IMR-90 (cell line): ENCODE results near the gene CTNNAL1. TPM values are rescaled to one million over a fixed set of nuclear protein-coding genes. Genes with fewer than 3 reads are reported as not detected.

Experiments used
- ATAC-seq: fragments of 200-7000 bp; cut with Tn5 transposase; 2 replicates; pipeline ENCODE4 v1.9.1; 2020; ENCODE audit warnings: low read depth, mild to moderate bottlenecking, moderate library complexity
- BruUV-seq: library from RNA; stranded (reverse); fragments of 400-500 nt; replicated peaks from 2 replicates; lab custom pipeline; 2021; lab: Mats Ljungman, UMichigan
- CTCF ChIA-PET: fragments of 300-600 bp; formaldehyde crosslinking; extraction: SDS; loops from one replicate; lab custom pipeline; 2021; ENCODE audit warnings: antibody characterized with exemption; lab: Yijun Ruan, JAX
- POLR2A ChIA-PET: fragments of 300-600 bp; sonication (Branson Sonifier 250); formaldehyde crosslinking; loops from one replicate; lab custom pipeline; 2022; ENCODE audit warnings: antibody characterized with exemption; ENCODE audit not compliant: unreplicated experiment; lab: Charles Lee
- DNase-seq: peaks from one replicate; pipeline ENCODE4 v3.0.0; 2013
- H2AFZ ChIP-seq: replicated peaks from 2 replicates; pipeline ENCODE3; 2013; ENCODE audit warnings: low read length, mild to moderate bottlenecking; ENCODE audit not compliant: poor library complexity
- H2AK5ac ChIP-seq: 2 replicates; pipeline ENCODE4 v1.6.1; 2013; ENCODE audit warnings: low read depth, low read length, inconsistent platforms
- H2AK9ac ChIP-seq: replicated peaks from 2 replicates; pipeline ENCODE3; 2013; ENCODE audit warnings: mild to moderate bottlenecking, low read depth, low read length, moderate library complexity; ENCODE audit not compliant: poor library complexity
- H2BK120ac ChIP-seq: 2 replicates; pipeline ENCODE4 v1.6.1; 2013; ENCODE audit warnings: low read depth, low read length, inconsistent platforms
- H2BK15ac ChIP-seq: 3 replicates; pipeline ENCODE4 v1.6.1; 2013; ENCODE audit warnings: low read depth, low read length, inconsistent platforms
- H2BK20ac ChIP-seq: 2 replicates; pipeline ENCODE4 v1.6.1; 2013; ENCODE audit warnings: low read depth, mild to moderate bottlenecking, inconsistent platforms, low read length, moderate library complexity
- H2BK5ac ChIP-seq: 2 replicates; pipeline ENCODE4 v1.6.1; 2013; ENCODE audit warnings: mild to moderate bottlenecking, low read depth, low read length, inconsistent platforms; ENCODE audit not compliant: poor library complexity, severe bottlenecking
- H3K14ac ChIP-seq: replicated peaks from 2 replicates; pipeline ENCODE4 v1.6.1; 2013; ENCODE audit warnings: low read depth, low read length, inconsistent platforms
- H3K18ac ChIP-seq: 2 replicates; pipeline ENCODE4 v1.6.1; 2013; ENCODE audit warnings: low read depth, low read length, control low read depth
- H3K23ac ChIP-seq: 2 replicates; pipeline ENCODE4 v1.6.1; 2013; ENCODE audit warnings: low read depth, low read length, inconsistent platforms
- H3K27ac ChIP-seq: 2 replicates; pipeline ENCODE4 v1.5.1; 2013; ENCODE audit warnings: mild to moderate bottlenecking, control low read depth, low read length; ENCODE audit not compliant: insufficient read depth
- H3K27me3 ChIP-seq: 2 replicates; pipeline ENCODE4 v1.6.1; 2013; ENCODE audit warnings: low read length; ENCODE audit not compliant: control insufficient read depth, insufficient read depth
- H3K36me3 ChIP-seq: 2 replicates; pipeline ENCODE4 v1.6.1; 2013; ENCODE audit warnings: low read length, mixed read lengths; ENCODE audit not compliant: control insufficient read depth, insufficient read depth
- H3K4ac ChIP-seq: 2 replicates; pipeline ENCODE4 v1.6.1; 2013; ENCODE audit warnings: low read depth, low read length, inconsistent platforms
- H3K4me1 ChIP-seq: 2 replicates; pipeline ENCODE4 v1.6.1; 2013; ENCODE audit warnings: low read length, mixed read lengths; ENCODE audit not compliant: control insufficient read depth, insufficient read depth
- H3K4me2 ChIP-seq: 2 replicates; pipeline ENCODE4 v1.6.1; 2013; ENCODE audit warnings: low read depth, mild to moderate bottlenecking, control low read depth, low read length, moderate library complexity
- H3K4me3 ChIP-seq: 2 replicates; pipeline ENCODE4 v1.5.1; 2013; ENCODE audit warnings: low read depth, mild to moderate bottlenecking, control low read depth, low read length, moderate library complexity; ENCODE audit not compliant: insufficient read depth
- H3K56ac ChIP-seq: 2 replicates; pipeline ENCODE4 v1.6.1; 2013; ENCODE audit warnings: low read length, inconsistent platforms; ENCODE audit not compliant: insufficient read depth; ENCODE audit errors: extremely low read depth
- H3K79me1 ChIP-seq, 2 experiments: 2 replicates each; pipeline ENCODE4 v1.6.1; 2013; ENCODE audit warnings: low read length in 2 of 2, inconsistent platforms in 1 of 2, low read depth in 1 of 2
- H3K9ac ChIP-seq: 2 replicates; pipeline ENCODE4 v1.6.1; 2013; ENCODE audit warnings: low read depth, low read length, control low read depth
- H3K9me1 ChIP-seq: 2 replicates; pipeline ENCODE4 v1.6.1; 2013; ENCODE audit warnings: low read length, inconsistent platforms; ENCODE audit not compliant: insufficient read depth
- H3K9me3 ChIP-seq: 2 replicates; pipeline ENCODE4 v1.6.1; 2013; ENCODE audit warnings: low read length; ENCODE audit not compliant: control insufficient read depth, insufficient read depth
- H4K20me1 ChIP-seq: 2 replicates; pipeline ENCODE4 v1.6.1; 2013; ENCODE audit warnings: low read length, inconsistent platforms; ENCODE audit not compliant: insufficient read depth
- H4K5ac ChIP-seq: 2 replicates; pipeline ENCODE4 v1.6.1; 2013; ENCODE audit warnings: mild to moderate bottlenecking, low read depth, low read length, control low read depth
- H4K8ac ChIP-seq, 2 experiments: 2 replicates each; pipeline ENCODE4 v1.6.1; 2013; ENCODE audit warnings: low read depth in 2 of 2, low read length in 2 of 2, control low read depth in 1 of 2, inconsistent platforms in 1 of 2
- H4K91ac ChIP-seq: 2 replicates; pipeline ENCODE4 v1.6.1; 2013; ENCODE audit warnings: low read depth, low read length, inconsistent platforms; ENCODE audit not compliant: insufficient read depth
- MAZ ChIP-seq: IDR thresholded peaks from 2 replicates; pipeline ENCODE4 v1.6.1; 2012; ENCODE audit warnings: low read depth, mild to moderate bottlenecking, low read length, improper control_type of control experiment, moderate library complexity, borderline replicate concordance
- MXI1 ChIP-seq: IDR thresholded peaks from 2 replicates; pipeline ENCODE4 v1.6.1; 2012; ENCODE audit warnings: low read depth, mild to moderate bottlenecking, low read length, moderate library complexity, borderline replicate concordance
- WGBS, 2 experiments: methylation state at CpG; one replicate each; pipeline versions ENCODE4 v1.1.5 to v1.1.7; 2013; ENCODE audit warnings: missing lambda C conversion rate in 2 of 2; ENCODE audit not compliant: insufficient read length in 1 of 2; ENCODE audit errors: extremely low coverage in 2 of 2; 5-methylcytosine and 5-hydroxymethylcytosine counted together
- dilution Hi-C: fragments of 300-500 bp; cut with HindIII; formaldehyde crosslinking; loops from one replicate; pipeline ENCODE4 v1.14.3; 2018; ENCODE audit warnings: low sequenced_read_pairs; ENCODE audit not compliant: unreplicated experiment
- in situ Hi-C: fragments of 300-500 bp; cut with MboI; formaldehyde crosslinking; loops from 3 replicates; pipeline ENCODE4 v1.14.3; 2019; ENCODE audit warnings: low sequenced_read_pairs, inconsistent platforms, mixed read lengths
- intact Hi-C: fragments of 100-400 bp; cut with micrococcal nuclease; formaldehyde crosslinking; loops from 2 replicates; pipeline ENCODE4 v1.10.0; 2022
- polyA plus RNA-seq, 3 experiments: library from polyadenylated mRNA; depleted of rRNA; stranded (reverse); fragments of >200 nt; gene quantifications; 2 replicates each; pipeline ENCODE4 v1.2.3, GENCODE V29; 2012; ENCODE audit warnings: low replicate concordance in 1 of 3
- total RNA-seq: library from RNA; depleted of rRNA; stranded (reverse); fragments of >200 nt; gene quantifications from 2 replicates; pipeline ENCODE4 v1.2.3, GENCODE V29; 2012

CTNNAL1 gene
- total and polyA plus RNA-seq, 2 of the 4 experiments (the other 2 are of a cell fraction) = 72.3 to 131 TPM

DNA sequence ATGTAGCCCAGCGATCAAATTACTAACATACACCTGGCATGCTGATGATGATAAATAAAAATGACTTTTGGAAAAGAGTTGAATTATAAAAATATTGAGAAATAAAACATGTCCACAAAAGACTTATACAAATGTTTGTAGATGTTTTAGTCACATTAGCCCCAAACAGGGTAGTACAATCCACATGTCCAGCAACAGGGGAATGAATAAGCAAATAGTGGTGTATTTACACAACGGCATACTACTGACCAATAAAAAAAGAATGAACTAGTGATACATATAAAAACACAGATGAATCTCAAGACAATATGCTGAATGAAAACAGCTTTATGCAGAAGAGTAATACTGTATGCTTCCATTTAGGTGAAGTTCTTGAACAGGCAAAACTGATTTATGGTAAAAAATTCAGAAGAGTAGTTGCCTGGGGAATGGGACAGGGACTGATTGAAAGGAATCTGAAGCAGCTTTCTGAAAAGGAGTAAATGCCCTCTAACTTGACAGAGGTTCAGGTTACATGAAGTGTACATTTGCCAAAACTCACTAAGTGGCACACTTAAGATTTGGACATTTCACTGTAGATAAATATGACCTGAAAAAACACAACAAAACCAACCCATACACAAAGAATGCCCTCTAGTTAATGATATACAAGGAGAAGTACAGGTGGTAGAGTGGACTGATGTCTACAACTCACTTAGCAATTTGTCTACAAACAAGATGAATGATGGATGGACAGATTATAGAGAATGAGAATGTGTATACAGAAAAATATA lies 115.8 kb downstream of the CTNNAL1 start:
- H2AFZ ChIP-seq = no peak overlapping the region
- H3K4me2 ChIP-seq = no peak overlapping the region
- intact Hi-C loops = no loop called here
- H2AK9ac ChIP-seq = no peak overlapping the region
- no peak overlapping the region for H3K4me3 ChIP-seq
- H4K5ac ChIP-seq = no peak overlapping the region
- no peak overlapping the region for H3K14ac ChIP-seq
- no peak overlapping the region for H2BK20ac ChIP-seq
- ATAC-seq = no peak
- in situ Hi-C loops = loop anchor here (10.0 kb wide), 1 partner anchor 427 kb away; the partner anchor contains the start of gene EPB41L4B
- H4K91ac ChIP-seq = no peak overlapping the region
- peaks cover 3% of the 10 kb centered on the region; the same call in 1 of the 2 replicates for H3K9me1 ChIP-seq
- ChIA-PET POLR2A (no interaction called here), CTCF (no interaction called here)
- H3K79me1 ChIP-seq = no peaks in the 10 kb centered on the region
- no peak overlapping the region for H3K23ac ChIP-seq
- TF ChIP-seq MXI1 = no peak
- TF ChIP-seq MAZ = no peak
- H3K27ac ChIP-seq = no peak overlapping the region
- H2BK5ac ChIP-seq = no peak overlapping the region
- H2AK5ac ChIP-seq = no peak overlapping the region
- no CpG with 5 or more reads among the region's 2 CpGs for WGBS, 2 experiments
- H4K20me1 ChIP-seq = no peaks in the 10 kb centered on the region
- dilution Hi-C loops = no loop called here
- no peak overlapping the region for H2BK15ac ChIP-seq
- no peak overlapping the region for H3K18ac ChIP-seq
- H3K27me3 ChIP-seq = no peaks in the 10 kb centered on the region
- no peaks in the 10 kb centered on the region for H3K4me1 ChIP-seq
- H4K8ac ChIP-seq = no peak overlapping the region
- H3K4ac ChIP-seq = no peak overlapping the region
- no peak overlapping the region for H2BK120ac ChIP-seq
- DNase-seq = no peak
- H3K36me3 ChIP-seq = peaks cover 40% of the 10 kb centered on the region
- BruUV-seq = no TSS peak
- no peaks in the 10 kb centered on the region for H3K9me3 ChIP-seq
- H3K9ac ChIP-seq = no peak overlapping the region
- H3K56ac ChIP-seq = no peak overlapping the region
